ENCODE measurements around the gene SCYL2.
"Not testable (repeated sequence)": the region's sequence is repeated elsewhere in the genome, so short reads cannot be mapped to it uniquely, and the experiment has no call there.

Gene SCYL2, protein sequence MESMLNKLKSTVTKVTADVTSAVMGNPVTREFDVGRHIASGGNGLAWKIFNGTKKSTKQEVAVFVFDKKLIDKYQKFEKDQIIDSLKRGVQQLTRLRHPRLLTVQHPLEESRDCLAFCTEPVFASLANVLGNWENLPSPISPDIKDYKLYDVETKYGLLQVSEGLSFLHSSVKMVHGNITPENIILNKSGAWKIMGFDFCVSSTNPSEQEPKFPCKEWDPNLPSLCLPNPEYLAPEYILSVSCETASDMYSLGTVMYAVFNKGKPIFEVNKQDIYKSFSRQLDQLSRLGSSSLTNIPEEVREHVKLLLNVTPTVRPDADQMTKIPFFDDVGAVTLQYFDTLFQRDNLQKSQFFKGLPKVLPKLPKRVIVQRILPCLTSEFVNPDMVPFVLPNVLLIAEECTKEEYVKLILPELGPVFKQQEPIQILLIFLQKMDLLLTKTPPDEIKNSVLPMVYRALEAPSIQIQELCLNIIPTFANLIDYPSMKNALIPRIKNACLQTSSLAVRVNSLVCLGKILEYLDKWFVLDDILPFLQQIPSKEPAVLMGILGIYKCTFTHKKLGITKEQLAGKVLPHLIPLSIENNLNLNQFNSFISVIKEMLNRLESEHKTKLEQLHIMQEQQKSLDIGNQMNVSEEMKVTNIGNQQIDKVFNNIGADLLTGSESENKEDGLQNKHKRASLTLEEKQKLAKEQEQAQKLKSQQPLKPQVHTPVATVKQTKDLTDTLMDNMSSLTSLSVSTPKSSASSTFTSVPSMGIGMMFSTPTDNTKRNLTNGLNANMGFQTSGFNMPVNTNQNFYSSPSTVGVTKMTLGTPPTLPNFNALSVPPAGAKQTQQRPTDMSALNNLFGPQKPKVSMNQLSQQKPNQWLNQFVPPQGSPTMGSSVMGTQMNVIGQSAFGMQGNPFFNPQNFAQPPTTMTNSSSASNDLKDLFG

GRCh38 chr12:100266835-100267602, at the start of gene SCYL2, which contains the start of gene DEPDC4:
Gene SCYL2, plus strand, starts transcription at chr12:100267177. Its CDS starts 15,794 bp downstream, at chr12:100282971.
Gene DEPDC4, minus strand, starts transcription at chr12:100267079. Its CDS starts 3 bp downstream, at chr12:100267076.
- no peaks in the 10 kb centered on the region for H3K9me3 ChIP-seq (ENCODE audit: control insufficient read depth, insufficient read depth, low read length)
- H3K27ac ChIP-seq (ENCODE audit: low read depth, low read length): peak within 1 kb of the TSS; percentile 97
- peaks cover 19% of the 10 kb centered on the region for H3K4me1 ChIP-seq (ENCODE audit: control insufficient read depth, insufficient read depth, low read length)
- H3K27me3 ChIP-seq (ENCODE audit: control insufficient read depth, insufficient read depth, low read length): no peaks in the 10 kb centered on the region
- peak within 1 kb of the TSS; percentile 79 for H3K9ac ChIP-seq (ENCODE audit: low read depth, low read length)
- no peaks in the 10 kb centered on the region for H3K36me3 ChIP-seq (ENCODE audit: control insufficient read depth, insufficient read depth, low read length)
- H3K4me3 ChIP-seq (ENCODE audit: low read depth, low read length): peak within 1 kb of the TSS; percentile 88

DNA sequence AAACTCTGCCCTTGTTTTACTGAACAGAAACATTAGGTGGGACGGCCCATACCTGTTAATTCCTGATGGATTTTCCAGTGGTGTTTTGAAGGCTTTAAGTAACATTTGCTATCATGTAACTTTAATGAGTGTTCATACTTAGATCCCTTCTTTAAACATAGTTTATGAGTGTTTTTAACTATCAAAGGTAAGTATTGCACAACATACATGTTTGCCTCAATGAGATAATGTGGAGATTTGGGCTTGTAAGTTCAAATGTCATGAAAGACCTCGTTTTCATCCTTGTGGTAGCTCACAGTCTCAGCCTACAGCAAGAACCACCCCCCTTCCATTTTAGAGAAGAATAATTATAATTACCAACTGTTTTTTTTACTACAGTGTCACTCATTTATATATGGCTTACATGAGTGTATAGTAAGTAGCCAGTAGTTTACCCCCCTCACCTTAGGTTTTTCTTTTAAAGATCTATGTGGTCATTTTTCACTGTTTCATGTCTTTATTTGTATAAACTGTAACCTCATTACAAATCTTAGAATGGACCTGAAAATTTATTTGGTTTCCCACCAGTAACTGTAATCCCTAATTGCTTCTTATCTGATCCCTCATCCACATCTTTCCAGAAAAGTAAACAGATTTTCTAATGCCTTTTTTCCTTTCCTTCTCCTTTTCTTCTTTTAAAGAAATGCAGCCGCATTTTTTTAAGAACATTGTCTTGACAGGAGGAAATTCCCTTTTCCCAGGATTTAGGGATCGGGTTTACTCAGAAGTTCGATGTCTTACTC, 47.5 kb upstream of the SCYL2 start:
- Histone ChIP-seq H3K9ac (ENCODE audit: low read depth, low read length) (no peak overlapping the region), H3K9me3 (ENCODE audit: control insufficient read depth, insufficient read depth, low read length) (no peaks in the 10 kb centered on the region), H3K27ac (ENCODE audit: low read depth, low read length) (no peak overlapping the region), H3K4me3 (ENCODE audit: low read depth, low read length) (no peak overlapping the region), H3K27me3 (ENCODE audit: control insufficient read depth, insufficient read depth, low read length) (no peaks in the 10 kb centered on the region), H3K4me1 (ENCODE audit: control insufficient read depth, insufficient read depth, low read length) (no peaks in the 10 kb centered on the region), H3K36me3 (ENCODE audit: control insufficient read depth, insufficient read depth, low read length) (peaks cover 70% of the 10 kb centered on the region)

- no peaks in the 10 kb centered on the region for H3K4me1 ChIP-seq (ENCODE audit: control insufficient read depth, insufficient read depth, low read length)
- H3K36me3 ChIP-seq (ENCODE audit: control insufficient read depth, insufficient read depth, low read length): peaks cover 66% of the 10 kb centered on the region
- H3K9ac ChIP-seq (ENCODE audit: low read depth, low read length): no peak overlapping the region
- no peak overlapping the region for H3K27ac ChIP-seq (ENCODE audit: low read depth, low read length)
- H3K27me3 ChIP-seq (ENCODE audit: control insufficient read depth, insufficient read depth, low read length): no peaks in the 10 kb centered on the region
- no peaks in the 10 kb centered on the region for H3K9me3 ChIP-seq (ENCODE audit: control insufficient read depth, insufficient read depth, low read length)
- H3K4me3 ChIP-seq (ENCODE audit: low read depth, low read length): no peak overlapping the region
Observed at GRCh38 chr12:100221523-100221922, 45.5 kb upstream of the SCYL2 start.

DNA sequence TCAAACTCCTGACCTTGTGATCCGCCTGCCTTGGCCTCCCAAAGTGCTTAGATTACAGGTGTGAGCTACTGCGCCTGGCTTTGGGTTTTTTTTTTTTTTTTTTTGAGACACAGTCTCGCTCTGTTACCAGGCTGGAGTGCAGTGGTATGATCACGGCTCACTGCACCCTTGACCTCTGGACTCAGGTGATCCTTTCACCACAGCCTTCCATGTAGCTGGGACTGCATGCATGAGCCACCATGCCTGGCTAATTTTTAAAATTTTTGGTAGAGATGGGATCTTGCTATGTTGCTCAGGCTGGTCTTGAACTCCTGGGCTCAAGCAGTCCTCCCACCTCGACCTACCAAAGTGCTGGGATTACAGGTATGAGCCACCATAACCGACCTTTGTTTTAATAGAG, 44.8 kb upstream of the SCYL2 start:
- H3K27ac ChIP-seq (ENCODE audit: low read depth, low read length): not testable (repeated sequence)

DNA sequence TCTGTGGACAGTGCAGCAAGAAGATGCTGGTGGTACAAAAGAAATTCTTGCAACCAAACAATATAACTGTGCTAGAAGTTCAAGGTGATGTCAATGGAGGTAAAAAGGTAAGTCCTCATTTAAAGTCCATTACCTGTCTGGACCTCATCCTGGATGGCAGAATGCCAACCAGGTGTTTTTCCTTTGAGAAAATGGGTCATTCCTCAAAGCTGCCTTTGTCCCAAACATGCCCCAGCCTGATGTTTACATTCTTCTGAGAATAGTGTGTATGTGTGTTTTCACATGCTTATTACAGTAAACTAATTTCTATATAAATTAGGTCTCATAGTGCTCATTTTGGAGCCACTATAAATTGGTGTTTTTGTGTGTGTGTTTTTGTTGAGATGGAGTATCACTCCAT, 41.5 kb upstream of the SCYL2 start:
- no peaks in the 10 kb centered on the region for H3K9me3 ChIP-seq (ENCODE audit: control insufficient read depth, insufficient read depth, low read length)
- H3K27me3 ChIP-seq (ENCODE audit: control insufficient read depth, insufficient read depth, low read length): no peaks in the 10 kb centered on the region
- no peak overlapping the region for H3K27ac ChIP-seq (ENCODE audit: low read depth, low read length)
- peaks cover 36% of the 10 kb centered on the region for H3K36me3 ChIP-seq (ENCODE audit: control insufficient read depth, insufficient read depth, low read length)
- H3K4me3 ChIP-seq (ENCODE audit: low read depth, low read length): no peak overlapping the region
- no peaks in the 10 kb centered on the region for H3K4me1 ChIP-seq (ENCODE audit: control insufficient read depth, insufficient read depth, low read length)
- H3K9ac ChIP-seq (ENCODE audit: low read depth, low read length): no peak overlapping the region

More for the DNA sequence above, 44.8 kb upstream of the SCYL2 start:
- not testable (repeated sequence) for H3K4me1 ChIP-seq (ENCODE audit: control insufficient read depth, insufficient read depth, low read length); H3K9ac ChIP-seq (ENCODE audit: low read depth, low read length); H3K9me3 ChIP-seq (ENCODE audit: control insufficient read depth, insufficient read depth, low read length); H3K4me3 ChIP-seq (ENCODE audit: low read depth, low read length); H3K27me3 ChIP-seq (ENCODE audit: control insufficient read depth, insufficient read depth, low read length)
- peaks cover 66% of the 10 kb centered on the region for H3K36me3 ChIP-seq (ENCODE audit: control insufficient read depth, insufficient read depth, low read length)

DNA sequence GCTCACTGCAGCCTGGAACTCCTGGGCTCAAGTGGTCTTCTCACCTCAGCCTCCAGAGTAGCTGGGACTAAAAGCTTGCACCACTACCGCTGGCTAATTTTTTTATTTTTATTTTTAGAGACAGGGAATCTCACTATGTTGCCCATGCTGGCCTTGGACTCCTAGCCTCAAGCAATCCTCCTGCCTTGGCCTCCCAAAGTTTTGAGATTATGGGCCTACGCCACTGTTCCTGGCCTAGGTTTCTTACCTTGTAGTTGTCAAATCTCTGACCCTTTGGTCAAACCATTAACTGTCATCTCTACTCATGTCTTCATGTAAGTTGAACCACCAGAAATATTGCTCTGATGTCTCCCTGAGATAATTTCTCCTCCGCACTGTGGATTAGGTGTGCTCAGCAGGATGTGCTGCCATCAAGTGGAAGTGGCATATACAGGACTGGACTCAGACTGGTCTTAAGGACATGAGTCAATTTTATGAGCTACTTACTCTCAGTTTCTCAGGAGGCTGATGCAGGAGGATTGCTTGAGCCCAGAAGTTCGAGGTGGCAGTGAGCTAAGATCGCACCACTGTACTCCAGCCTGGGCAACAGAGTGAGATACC, 37.8 kb upstream of the SCYL2 start:
- H3K4me1 ChIP-seq (ENCODE audit: control insufficient read depth, insufficient read depth, low read length): no peaks in the 10 kb centered on the region
- H3K27ac ChIP-seq (ENCODE audit: low read depth, low read length): no peak overlapping the region
- peaks cover 15% of the 10 kb centered on the region for H3K36me3 ChIP-seq (ENCODE audit: control insufficient read depth, insufficient read depth, low read length)
- no peak overlapping the region for H3K9ac ChIP-seq (ENCODE audit: low read depth, low read length)
- H3K4me3 ChIP-seq (ENCODE audit: low read depth, low read length): no peak overlapping the region
- H3K27me3 ChIP-seq (ENCODE audit: control insufficient read depth, insufficient read depth, low read length): no peaks in the 10 kb centered on the region
- H3K9me3 ChIP-seq (ENCODE audit: control insufficient read depth, insufficient read depth, low read length): no peaks in the 10 kb centered on the region

- Histone ChIP-seq H3K27ac (ENCODE audit: low read depth, low read length) (no peak overlapping the region), H3K36me3 (ENCODE audit: control insufficient read depth, insufficient read depth, low read length) (peaks cover 9% of the 10 kb centered on the region; the same call in 1 of the 2 replicates), H3K9ac (ENCODE audit: low read depth, low read length) (no peak overlapping the region), H3K4me3 (ENCODE audit: low read depth, low read length) (no peak overlapping the region), H3K27me3 (ENCODE audit: control insufficient read depth, insufficient read depth, low read length) (no peaks in the 10 kb centered on the region), H3K9me3 (ENCODE audit: control insufficient read depth, insufficient read depth, low read length) (no peaks in the 10 kb centered on the region), H3K4me1 (ENCODE audit: control insufficient read depth, insufficient read depth, low read length) (no peaks in the 10 kb centered on the region)
Observed at GRCh38 chr12:100229876-100230275, 37.1 kb upstream of the SCYL2 start.

DNA sequence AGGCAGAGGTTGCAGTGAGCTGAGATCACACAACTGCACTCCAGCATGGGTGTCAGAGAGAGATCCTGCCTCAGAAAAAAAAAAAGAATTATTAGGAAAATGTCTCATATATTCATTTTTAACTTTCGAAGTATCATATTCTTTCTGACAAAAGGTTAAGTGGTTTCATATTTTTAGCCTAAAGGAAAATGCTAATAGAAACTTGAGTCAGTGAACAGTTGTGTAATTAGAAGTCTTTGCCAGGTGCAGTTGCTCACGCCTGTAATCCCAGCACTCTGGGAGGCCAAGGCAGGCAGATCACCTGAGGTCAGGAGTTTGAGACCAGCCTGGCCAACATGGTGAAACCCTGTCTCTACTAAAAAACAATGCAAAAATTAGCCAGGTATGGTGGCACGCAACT, 35.1 kb upstream of the SCYL2 start:
- not testable (repeated sequence) for H3K9ac ChIP-seq (ENCODE audit: low read depth, low read length); H3K36me3 ChIP-seq (ENCODE audit: control insufficient read depth, insufficient read depth, low read length); H3K9me3 ChIP-seq (ENCODE audit: control insufficient read depth, insufficient read depth, low read length); H3K4me3 ChIP-seq (ENCODE audit: low read depth, low read length); H3K27ac ChIP-seq (ENCODE audit: low read depth, low read length); H3K27me3 ChIP-seq (ENCODE audit: control insufficient read depth, insufficient read depth, low read length); H3K4me1 ChIP-seq (ENCODE audit: control insufficient read depth, insufficient read depth, low read length)

DNA sequence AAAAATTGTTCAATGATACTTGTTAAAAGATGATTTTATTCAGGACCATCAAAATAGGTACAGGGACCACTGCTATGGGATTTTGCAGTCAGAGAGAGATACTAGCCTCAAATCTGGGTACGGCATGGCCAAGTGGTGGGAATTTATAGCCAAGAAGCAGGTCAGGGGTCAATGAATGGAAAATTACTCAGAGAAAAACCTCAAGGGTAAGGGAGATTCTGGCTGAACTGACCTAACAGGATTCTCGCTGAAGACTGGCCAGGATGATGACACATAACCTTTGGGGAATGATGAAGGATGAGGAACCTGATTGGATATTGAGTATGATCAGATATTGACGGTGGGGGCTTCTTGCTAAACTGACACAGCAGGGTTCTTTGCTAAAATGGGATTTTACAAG, 32.8 kb upstream of the SCYL2 start:
- H3K36me3 ChIP-seq (ENCODE audit: control insufficient read depth, insufficient read depth, low read length): no peaks in the 10 kb centered on the region
- H3K4me3 ChIP-seq (ENCODE audit: low read depth, low read length): no peak overlapping the region
- H3K27me3 ChIP-seq (ENCODE audit: control insufficient read depth, insufficient read depth, low read length): no peaks in the 10 kb centered on the region
- no peak overlapping the region for H3K9ac ChIP-seq (ENCODE audit: low read depth, low read length)
- H3K27ac ChIP-seq (ENCODE audit: low read depth, low read length): no peak overlapping the region
- no peaks in the 10 kb centered on the region for H3K4me1 ChIP-seq (ENCODE audit: control insufficient read depth, insufficient read depth, low read length)
- no peaks in the 10 kb centered on the region for H3K9me3 ChIP-seq (ENCODE audit: control insufficient read depth, insufficient read depth, low read length)

Measured in HUES48 (cell line).